AG10803 (cell line): ENCODE data around the gene GGPS1.
"Not testable (repeated sequence)": the region's sequence is repeated elsewhere in the genome, so short reads cannot be mapped to it uniquely, and the experiment has no call there.

Experiments used
- DNase-seq: peaks from one replicate; pipeline ENCODE4 v3.0.0; 2010; ENCODE audit warnings: low read depth
- H3K4me3 ChIP-seq: 2 replicates; pipeline ENCODE4 v1.5.1; 2011; ENCODE audit warnings: mild to moderate bottlenecking, low read length, control low read depth
- CTCF ChIP-seq: conservative IDR thresholded peaks from 2 replicates; pipeline ENCODE4 v1.5.1; 2011; ENCODE audit warnings: mild to moderate bottlenecking, low read length, control low read depth, inconsistent platforms

The GGPS1 gene

GRCh38 chr1:235342039-235342438, 13.7 kb downstream of the GGPS1 start:
- no peak for DNase-seq
- TF ChIP-seq CTCF: no peak
- no peak overlapping the region for H3K4me3 ChIP-seq

- no peak for DNase-seq
- no peak for TF ChIP-seq CTCF
- H3K4me3 ChIP-seq: no peak overlapping the region
These were observed 14.1 kb downstream of the GGPS1 start for GRCh38 chr1:235342471-235342870.

GRCh38 chr1:235343726-235344125, 15.4 kb downstream of the GGPS1 start:
- no peak overlapping the region for H3K4me3 ChIP-seq
- no peak for TF ChIP-seq CTCF
- no peak for DNase-seq

DNA sequence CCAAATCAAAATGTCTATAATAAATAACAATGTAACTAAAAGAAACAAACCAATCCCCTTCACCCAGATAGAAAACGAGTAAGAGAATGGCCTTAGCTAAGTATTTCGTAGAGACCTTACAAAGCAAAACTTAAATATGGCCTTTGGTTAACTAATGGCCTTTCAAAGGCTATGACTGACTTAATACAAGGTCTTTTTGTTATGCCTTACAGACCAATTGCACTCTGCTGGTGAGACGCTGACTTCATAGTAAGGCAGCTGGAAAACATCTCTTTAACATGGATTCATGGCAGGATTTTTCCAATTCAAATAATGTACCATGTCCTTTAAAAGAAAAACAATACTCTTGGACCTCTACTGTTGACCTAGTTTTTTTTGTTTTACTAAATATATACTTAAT, 23.1 kb downstream of the GGPS1 start:
- DNase-seq: no peak
- no peak for TF ChIP-seq CTCF

DNA sequence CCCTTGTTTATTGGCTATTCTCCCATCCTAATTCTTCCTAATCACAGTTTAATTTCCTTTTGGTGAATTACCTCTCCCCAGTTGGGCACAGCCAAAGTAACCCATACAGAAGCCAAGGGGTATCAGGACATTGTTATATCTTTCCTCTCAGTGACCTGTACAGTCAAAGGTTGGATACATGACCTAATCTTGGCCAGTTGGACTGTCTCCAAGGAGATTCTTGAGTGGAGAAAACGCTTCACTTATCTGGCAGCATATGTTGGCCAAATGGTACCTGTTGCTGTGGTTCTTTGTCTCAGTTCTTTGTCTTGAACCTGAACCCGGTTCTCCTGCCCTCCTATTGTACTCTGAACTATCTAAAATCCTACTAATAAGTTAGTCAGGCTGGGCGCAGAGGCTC, 23.5 kb downstream of the GGPS1 start:
- no peak for DNase-seq
- TF ChIP-seq CTCF: no peak
- no peak overlapping the region for H3K4me3 ChIP-seq

More for the DNA sequence above, 23.1 kb downstream of the GGPS1 start:
- H3K4me3 ChIP-seq: no peak overlapping the region

DNA sequence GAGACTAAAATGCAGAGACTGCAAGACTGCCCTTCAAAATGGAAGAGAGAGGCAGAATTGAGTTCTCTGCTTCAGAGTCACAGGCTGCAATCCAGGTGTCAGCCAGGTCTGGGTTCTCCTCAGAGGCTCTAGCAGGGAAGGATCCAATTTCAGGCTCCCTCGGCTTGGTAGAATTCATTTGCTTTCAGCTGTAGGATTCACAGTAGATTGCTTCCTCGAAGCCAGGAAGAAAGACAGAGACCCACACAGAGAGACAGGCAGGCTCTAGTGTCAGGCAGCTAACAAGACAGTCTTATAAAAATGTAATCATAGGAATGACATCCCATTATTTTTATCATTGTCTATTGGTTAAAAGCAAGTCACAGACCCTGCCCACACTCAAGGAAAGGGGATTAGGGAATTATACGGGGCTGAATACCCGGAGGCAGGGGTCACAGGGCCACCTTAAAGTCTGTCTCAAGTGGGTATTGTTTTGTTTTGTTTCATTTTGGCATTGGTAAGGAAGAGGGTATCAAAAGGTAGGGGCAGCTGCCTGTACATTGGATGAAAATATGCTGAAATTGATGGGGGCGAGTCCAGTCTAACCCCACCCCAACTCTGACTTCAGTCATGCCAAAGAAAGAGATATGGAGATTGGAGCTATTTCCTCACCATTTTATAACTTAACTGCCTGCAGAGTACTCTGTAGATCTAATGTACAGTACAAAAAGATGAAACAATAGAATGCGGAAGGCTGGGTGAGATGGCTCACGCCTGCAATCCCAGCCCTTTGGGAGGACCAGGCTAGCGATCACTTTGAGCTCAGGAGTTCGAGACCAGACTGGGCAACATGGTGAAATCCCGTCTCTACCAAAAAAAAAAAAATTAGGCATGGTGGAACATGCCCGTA, 29.4 kb downstream of the GGPS1 start:
- no peak for TF ChIP-seq CTCF
- DNase-seq: no peak
- H3K4me3 ChIP-seq: no peak overlapping the region

GRCh38 chr1:235358899-235359298, 30.5 kb downstream of the GGPS1 start:
- no peak overlapping the region for H3K4me3 ChIP-seq
- TF ChIP-seq CTCF: no peak
- no peak for DNase-seq

DNA sequence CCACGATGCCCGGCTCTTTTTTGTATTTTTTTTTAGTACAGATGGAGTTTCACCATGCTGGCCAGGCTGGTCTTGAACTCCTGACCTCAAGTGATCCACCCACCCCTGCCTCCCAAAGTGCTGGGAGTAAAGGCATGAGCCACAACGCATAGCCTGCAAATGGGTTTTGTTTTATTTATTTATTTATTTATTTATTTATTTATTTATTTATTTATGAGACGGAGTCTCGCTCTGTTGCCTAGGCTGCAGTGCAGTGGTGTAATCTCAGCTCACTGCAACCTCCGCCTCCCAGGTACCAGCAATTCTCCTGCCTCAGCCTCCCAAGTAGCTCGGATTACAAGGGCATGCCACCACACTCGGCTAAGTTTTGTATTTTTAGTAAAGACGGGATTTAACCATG, 35.8 kb downstream of the GGPS1 start:
- not testable (repeated sequence) for DNase-seq, H3K4me3 ChIP-seq
